ENCODE measurements around the gene ARMS2. TPM values are rescaled to one million over a fixed set of nuclear protein-coding genes. Genes with fewer than 3 reads are reported as not detected.

The ARMS2 gene
- total RNA-seq, 1 donor from 2014 or later: not detected

DNA sequence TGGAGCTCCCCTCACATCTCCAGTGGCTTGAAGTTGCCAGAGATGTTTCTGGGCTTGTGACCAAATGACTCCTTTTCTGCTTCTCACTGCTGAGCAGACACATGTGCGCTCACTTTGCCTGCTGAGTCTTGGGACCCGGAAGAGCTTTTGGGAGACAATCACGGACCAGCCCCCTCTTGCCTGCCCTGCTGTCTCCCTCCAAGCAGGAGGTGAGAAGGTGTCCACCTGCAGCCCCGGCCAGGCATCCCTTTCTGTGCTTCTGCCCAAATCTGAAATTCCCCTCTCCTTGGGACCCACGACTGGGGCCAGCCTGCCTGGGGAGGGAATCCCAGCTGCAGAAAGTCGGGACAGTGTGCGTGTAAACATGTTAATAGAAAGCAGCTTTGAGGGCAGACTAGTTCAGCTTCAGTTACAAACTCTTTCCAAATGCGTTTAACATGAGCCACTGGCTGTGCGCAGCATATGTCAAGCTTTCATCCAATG lies 38.6 kb downstream of the ARMS2 start:
- peak overlapping the region in 1 of 2 donors; percentile 23 for H3K4me3 ChIP-seq
- H3K4me1 ChIP-seq: peaks cover 62% of the 10 kb centered on the region
- peak overlapping the region; percentile 81 for H3K27ac ChIP-seq
- peaks cover 0 to 2% of the 10 kb centered on the region in 2 donors for H3K36me3 ChIP-seq
- H3K27me3 ChIP-seq: no peaks in the 10 kb centered on the region
- intact Hi-C loops (cut with DNase I): loop anchor here (10.0 kb wide), 1 partner anchor 118 kb away; the partner anchor contains the start of gene PLEKHA1
- no peaks in the 10 kb centered on the region for H3K9me3 ChIP-seq
- TF ChIP-seq POLR2AphosphoS5 (IDR thresholded peaks at IDR 0.05; ENCODE audit: insufficient read depth in 1 of 2, low read depth in 1 of 2) (peak; percentile 62 to 85), POLR2A (IDR thresholded peaks at IDR 0.05) (no peak)
- DNase-seq (ENCODE audit: extremely low spot score in 2 of 2): no peak

DNA sequence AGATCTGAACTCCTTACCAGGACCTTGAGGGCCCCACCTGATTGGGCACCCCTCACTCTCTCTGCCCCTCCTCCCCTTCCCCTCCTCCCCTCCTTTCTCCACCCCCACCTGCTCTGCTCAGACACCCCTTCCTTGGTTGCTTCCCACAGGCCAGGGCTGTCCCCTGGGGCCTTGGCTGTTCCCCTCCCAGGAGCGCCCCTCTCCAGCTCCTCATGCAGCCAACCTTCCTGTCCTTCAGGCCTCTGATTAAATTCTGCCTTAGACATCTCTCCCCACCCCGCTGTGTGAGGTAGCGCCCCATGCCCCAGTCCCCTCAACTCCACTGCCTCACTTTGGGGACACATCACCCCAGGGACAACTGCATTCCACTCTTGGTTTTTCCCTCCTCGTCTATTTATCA lies 39.3 kb downstream of the ARMS2 start:
- no peaks in the 10 kb centered on the region for H3K9me3 ChIP-seq
- intact Hi-C loops (cut with DNase I): loop anchor here (10.0 kb wide), 1 partner anchor 119 kb away; the partner anchor contains the start of gene PLEKHA1
- DNase-seq (ENCODE audit: extremely low spot score in 2 of 2): no peak
- no peaks in the 10 kb centered on the region for H3K27me3 ChIP-seq
- peak overlapping the region; percentile 81 for H3K27ac ChIP-seq
- TF ChIP-seq POLR2A (IDR thresholded peaks at IDR 0.05) (no peak), POLR2AphosphoS5 (IDR thresholded peaks at IDR 0.05; ENCODE audit: insufficient read depth in 1 of 2, low read depth in 1 of 2) (no peak)
- TF ChIP-seq, protein P1, sequence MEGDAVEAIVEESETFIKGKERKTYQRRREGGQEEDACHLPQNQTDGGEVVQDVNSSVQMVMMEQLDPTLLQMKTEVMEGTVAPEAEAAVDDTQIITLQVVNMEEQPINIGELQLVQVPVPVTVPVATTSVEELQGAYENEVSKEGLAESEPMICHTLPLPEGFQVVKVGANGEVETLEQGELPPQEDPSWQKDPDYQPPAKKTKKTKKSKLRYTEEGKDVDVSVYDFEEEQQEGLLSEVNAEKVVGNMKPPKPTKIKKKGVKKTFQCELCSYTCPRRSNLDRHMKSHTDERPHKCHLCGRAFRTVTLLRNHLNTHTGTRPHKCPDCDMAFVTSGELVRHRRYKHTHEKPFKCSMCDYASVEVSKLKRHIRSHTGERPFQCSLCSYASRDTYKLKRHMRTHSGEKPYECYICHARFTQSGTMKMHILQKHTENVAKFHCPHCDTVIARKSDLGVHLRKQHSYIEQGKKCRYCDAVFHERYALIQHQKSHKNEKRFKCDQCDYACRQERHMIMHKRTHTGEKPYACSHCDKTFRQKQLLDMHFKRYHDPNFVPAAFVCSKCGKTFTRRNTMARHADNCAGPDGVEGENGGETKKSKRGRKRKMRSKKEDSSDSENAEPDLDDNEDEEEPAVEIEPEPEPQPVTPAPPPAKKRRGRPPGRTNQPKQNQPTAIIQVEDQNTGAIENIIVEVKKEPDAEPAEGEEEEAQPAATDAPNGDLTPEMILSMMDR (IDR thresholded peaks at IDR 0.05): no peak
- H3K4me3 ChIP-seq: no peak overlapping the region
- H3K36me3 ChIP-seq: peaks cover 0 to 2% of the 10 kb centered on the region in 2 donors
- H3K4me1 ChIP-seq: peaks cover 67% of the 10 kb centered on the region

DNA sequence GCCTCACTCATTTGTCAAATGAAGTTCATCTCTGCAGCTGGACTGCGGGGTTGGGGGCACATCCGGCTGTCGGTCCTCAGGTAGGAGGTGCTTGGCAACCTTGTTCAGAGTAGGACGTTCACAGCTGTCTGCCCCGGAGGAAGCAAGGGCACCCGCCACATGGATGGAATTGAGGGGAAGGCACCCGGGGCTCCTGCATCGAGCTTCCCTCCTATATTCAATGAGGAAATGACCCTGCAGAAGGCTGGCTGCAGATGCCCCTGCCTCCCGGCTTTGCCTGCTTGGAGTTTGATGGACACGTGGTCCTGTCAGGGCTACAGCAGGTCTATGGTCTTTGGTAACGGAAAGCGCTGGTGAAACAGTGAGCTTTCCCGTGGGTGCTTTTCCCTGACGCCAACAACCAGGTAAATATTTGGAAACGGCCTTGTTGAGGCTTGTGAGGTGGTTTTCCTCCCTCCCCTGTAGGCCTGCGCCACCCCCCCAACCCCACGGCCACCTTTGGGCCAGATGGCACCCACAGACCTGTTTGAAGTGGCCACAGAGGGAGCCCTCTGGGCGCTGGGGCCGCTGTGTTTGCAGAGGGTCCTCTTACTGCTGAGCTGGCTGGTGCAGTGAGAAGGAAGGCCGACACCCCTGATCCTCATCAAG lies 39.8 kb downstream of the ARMS2 start:
- Histone ChIP-seq H3K9me3 (no peaks in the 10 kb centered on the region), H3K27ac (peak overlapping the region; percentile 81), H3K36me3 (peaks cover 0 to 2% of the 10 kb centered on the region in 2 donors), H3K4me1 (peaks cover 73% of the 10 kb centered on the region), H3K27me3 (no peaks in the 10 kb centered on the region), H3K4me3 (no peak overlapping the region)
- intact Hi-C loops (cut with DNase I): loop anchor here (10.0 kb wide), 1 partner anchor 119 kb away; the partner anchor contains the start of gene PLEKHA1
- TF ChIP-seq POLR2A (IDR thresholded peaks at IDR 0.05): no peak
- no peak for TF ChIP-seq POLR2AphosphoS5 (IDR thresholded peaks at IDR 0.05; ENCODE audit: insufficient read depth in 1 of 2, low read depth in 1 of 2)
- TF ChIP-seq, protein P1 (IDR thresholded peaks at IDR 0.05): no peak
- no peak for DNase-seq (ENCODE audit: extremely low spot score in 2 of 2)

DNA sequence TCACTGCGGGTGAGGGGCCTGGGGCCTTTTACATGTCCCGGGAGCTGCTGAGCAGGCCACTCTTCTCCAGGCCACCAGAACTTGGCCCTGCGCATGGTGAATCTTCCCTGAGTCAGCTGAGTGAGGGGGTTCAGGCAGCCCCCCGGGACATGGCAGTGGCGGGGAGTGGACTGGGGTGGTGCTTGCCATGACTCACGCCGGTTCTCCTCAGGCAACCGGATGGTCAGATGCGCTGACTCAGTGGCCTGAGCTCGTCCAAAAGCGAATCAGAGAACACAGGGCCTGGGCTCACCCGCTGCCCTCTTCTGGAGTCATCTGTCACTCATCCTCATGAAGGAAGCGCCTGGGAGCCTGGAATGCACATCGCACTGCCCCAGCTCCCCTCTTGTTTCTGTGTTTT lies 40.4 kb downstream of the ARMS2 start:
- H3K27me3 ChIP-seq: no peaks in the 10 kb centered on the region
- peaks cover 0 to 2% of the 10 kb centered on the region in 2 donors for H3K36me3 ChIP-seq
- peak overlapping the region; percentile 81 for H3K27ac ChIP-seq
- TF ChIP-seq, protein P1 (IDR thresholded peaks at IDR 0.05): no peak
- TF ChIP-seq POLR2AphosphoS5 (IDR thresholded peaks at IDR 0.05; ENCODE audit: insufficient read depth in 1 of 2, low read depth in 1 of 2) (peak in 1 of 2 donors; percentile 25), POLR2A (IDR thresholded peaks at IDR 0.05) (no peak)
- no peak overlapping the region for H3K4me3 ChIP-seq
- no peaks in the 10 kb centered on the region for H3K9me3 ChIP-seq
- H3K4me1 ChIP-seq: peaks cover 77% of the 10 kb centered on the region
- DNase-seq (ENCODE audit: extremely low spot score in 2 of 2): no peak
- intact Hi-C loops (cut with DNase I): loop anchor here (5.0 to 10.0 kb wide), 2 partner anchors 33 to 120 kb away; partner anchors contain the start of genes HTRA1 and PLEKHA1

DNA sequence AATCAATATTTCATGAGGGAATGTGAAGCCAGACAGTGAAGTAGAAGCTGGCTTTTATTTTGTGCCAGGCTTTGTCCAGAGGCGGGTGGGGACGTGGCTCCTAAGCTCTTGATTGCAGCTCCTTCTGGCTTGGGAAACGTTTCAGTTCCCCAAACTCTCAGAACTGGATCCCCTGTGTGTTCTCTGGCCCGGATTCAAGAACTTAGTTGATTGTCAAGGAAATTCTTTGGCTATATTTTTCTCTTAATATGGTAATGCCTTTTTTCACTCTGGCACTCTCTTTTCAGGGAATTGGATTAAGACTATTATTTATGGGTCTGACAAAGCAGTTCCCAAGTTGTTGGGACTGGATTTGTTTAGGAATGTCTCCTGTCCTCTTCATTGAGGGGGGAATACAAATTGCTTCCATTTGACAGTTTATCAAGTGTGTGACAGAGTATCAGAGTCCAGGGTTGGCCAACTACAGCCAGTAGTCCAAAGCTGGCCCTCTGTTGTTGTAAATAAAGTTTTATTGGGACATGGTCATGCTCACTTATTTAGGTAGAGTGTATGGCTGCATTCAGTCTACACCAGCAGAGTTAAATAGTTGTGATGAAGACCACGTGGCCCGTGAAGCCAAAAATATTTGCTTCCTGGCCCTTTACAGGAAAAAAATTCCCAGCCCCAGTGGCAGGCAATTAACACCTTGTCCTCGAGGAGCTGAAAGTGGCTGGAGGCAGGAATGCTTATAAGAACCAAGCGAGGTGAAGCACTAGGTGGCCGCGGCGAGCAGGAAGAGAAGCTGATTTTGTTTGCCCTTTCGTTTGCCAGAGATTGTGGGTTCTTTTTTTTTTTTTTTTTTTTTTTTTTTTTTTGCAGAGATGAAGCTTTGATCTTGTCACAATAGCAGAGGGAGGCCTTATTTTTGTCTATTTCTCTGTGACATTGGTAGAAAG lies 41.2 kb downstream of the ARMS2 start:
- Histone ChIP-seq H3K27ac (peak overlapping the region; percentile 81), H3K27me3 (no peaks in the 10 kb centered on the region), H3K36me3 (peaks cover 0 to 2% of the 10 kb centered on the region in 2 donors), H3K4me3 (no peak overlapping the region), H3K9me3 (no peaks in the 10 kb centered on the region), H3K4me1 (peaks cover 77% of the 10 kb centered on the region)
- DNase-seq (ENCODE audit: extremely low spot score in 2 of 2): no peak
- TF ChIP-seq POLR2AphosphoS5 (IDR thresholded peaks at IDR 0.05; ENCODE audit: insufficient read depth in 1 of 2, low read depth in 1 of 2) (no peak), POLR2A (IDR thresholded peaks at IDR 0.05) (no peak)
- TF ChIP-seq, protein P1 (IDR thresholded peaks at IDR 0.05): no peak
- intact Hi-C loops (cut with DNase I): loop anchor here (5.0 to 10.0 kb wide), 2 partner anchors 33 to 121 kb away; partner anchors contain the start of genes HTRA1 and PLEKHA1

Data from vagina (tissue), 2 donors.